NCI-H2196 (cell line): Measurements from ENCODE around the gene CLIP1.
"Not testable (repeated sequence)": the region's sequence is repeated elsewhere in the genome, so short reads cannot be mapped to it uniquely, and the experiment has no call there.

Source experiments
- DNase-seq: peaks from one replicate; lab custom pipeline; 2025; ENCODE audit not compliant: unreplicated experiment; lab: John Stamatoyannopoulos, UW

CLIP1 gene

GRCh38 chr12:122265476-122265875 lies 157.0 kb downstream of the CLIP1 start:
- DNase-seq: no peak

DNA sequence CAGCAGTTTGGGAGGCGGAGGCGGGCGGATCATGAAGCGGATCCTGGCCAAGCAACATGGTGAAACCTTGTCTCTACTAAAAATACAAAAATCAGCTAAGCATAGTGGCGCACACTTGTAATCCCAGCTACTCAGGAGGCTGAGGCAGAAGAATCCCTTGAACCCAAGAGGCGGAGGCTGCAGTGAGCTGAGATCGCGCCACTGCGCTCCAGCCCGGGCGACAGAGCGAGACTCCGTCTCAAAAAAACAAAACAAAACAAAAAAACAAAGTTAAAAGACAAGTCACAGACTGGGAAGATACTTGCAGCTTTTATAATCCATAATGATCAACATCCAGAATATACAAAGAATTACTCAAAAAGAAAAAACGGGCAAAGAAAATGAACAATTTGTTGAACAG lies 161.7 kb downstream of the CLIP1 start:
- DNase-seq: not testable (repeated sequence)

- not testable (repeated sequence) for DNase-seq
Observed at GRCh38 chr12:122258939-122259338, 163.5 kb downstream of the CLIP1 start.

- DNase-seq: not testable (repeated sequence)
Observed at GRCh38 chr12:122258462-122258861, 164.0 kb downstream of the CLIP1 start.

- no peak for DNase-seq
Observed at GRCh38 chr12:122250536-122250935, 171.9 kb downstream of the CLIP1 start.

DNA sequence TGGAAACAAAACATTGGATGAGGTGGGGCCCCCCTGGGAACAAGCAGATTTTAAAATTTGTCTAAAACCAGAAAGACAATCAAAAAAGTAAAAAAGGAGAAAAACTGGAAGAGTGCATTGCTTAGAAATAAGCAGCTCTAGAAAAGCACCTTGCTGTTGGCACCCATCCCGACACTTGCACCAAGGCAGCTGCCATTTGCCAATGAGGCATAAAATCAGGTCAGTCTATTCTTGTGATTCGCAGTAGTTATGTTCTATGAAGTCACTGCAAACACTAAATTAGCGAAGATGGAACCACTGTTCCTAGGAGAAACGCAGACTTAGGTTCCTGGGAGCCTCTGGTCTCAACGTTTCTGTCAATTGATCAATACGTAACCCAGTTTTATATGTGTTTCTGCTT lies 172.4 kb downstream of the CLIP1 start:
- DNase-seq: peak; percentile 40

- DNase-seq: no peak
Observed at GRCh38 chr12:122245553-122245952, 176.9 kb downstream of the CLIP1 start.

DNA sequence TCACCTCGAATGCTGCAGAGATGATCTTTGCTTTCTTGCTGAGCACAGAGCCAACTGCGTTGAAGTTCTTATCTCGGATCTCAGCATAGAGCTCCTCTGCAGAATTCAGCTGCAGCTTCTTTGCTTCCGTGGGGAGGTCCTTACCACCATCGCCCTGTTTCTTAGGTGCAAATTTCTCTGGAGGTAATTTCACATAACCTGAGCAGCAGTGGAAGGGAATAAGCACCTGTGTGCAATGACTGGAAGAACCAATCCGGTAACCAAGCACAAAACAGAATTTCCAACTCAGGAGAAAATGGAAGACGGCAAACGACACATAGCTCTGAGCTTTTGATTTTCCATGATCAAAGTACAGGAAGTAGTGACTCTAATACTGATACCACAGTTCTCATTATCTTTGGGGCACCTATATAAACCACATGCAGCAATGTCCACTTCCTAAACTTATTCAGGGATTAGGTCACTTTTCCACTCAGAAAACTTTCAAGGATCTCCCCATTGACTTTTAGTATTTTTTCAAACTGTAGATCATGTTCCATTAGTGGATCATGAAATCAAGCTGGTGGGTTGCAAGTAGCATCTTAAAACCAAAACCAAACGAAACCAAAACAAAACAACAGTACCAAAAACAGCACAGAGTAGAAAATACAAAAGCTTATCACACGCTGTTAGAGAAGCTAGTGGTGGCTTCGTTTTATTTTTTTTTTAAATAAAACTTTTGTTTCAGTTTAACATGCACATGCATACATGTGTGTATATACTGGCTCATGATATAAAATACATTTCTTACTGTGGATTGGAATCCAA lies 177.7 kb downstream of the CLIP1 start:
- no peak for DNase-seq

GRCh38 chr12:122243965-122244364 lies 178.5 kb downstream of the CLIP1 start:
- no peak for DNase-seq

DNA sequence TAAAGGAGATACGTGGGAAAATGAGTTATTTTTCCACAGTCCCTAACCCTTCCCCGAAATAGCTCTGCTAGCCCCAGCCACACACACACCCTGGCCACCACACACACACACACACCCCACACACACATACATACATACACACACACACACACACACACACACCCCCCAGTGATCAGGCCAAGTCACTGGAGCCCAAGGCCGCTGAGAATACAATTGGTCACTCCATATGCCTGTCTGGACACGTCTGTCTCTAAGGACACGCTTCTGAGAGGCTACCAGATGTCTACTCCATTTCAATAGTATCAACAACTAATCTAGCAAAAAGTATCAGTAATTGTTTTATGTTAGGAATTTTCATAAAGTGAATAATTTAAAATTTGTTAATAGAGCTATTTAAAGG lies 183.6 kb downstream of the CLIP1 start:
- peak; percentile 18 for DNase-seq

DNA sequence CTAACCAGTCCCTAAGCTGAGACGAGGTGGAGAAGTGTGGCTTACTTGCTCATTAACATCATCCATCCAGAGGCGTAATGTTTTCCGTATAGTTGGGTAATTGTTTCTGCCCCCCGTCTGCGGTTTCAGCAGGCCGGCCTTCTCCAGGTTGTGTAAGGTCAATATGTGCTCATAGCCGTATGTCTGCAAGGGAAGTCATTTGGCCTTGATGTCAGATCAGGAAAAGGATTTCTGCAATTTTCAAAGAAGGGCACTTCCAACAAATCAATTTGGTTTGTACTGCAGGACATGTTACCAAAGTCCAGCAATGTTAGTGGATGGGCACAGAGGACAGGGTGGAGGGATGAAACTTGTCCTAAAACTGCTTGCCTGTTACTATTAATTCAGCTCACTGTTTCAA lies 186.7 kb downstream of the CLIP1 start:
- no peak for DNase-seq

DNA sequence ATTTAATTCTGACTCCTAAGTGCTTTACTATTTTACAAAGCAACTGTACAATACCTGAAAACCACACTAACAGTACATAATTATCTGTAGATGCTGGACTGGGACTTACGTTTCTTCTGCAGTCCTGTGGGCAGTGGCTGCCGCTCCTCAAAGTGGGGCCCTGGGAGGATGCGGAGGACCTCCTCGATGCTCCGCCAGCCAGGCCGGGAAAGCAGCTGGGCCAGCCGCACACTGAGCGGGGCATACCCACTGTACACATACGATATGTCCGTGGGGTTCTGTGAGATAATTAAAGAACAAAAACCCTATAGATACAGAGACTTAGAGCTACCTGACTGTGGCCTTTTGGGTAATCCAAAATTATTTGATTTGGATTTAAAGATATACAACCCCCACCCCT lies 189.8 kb downstream of the CLIP1 start:
- no peak for DNase-seq

GRCh38 chr12:122230798-122231197 lies 191.7 kb downstream of the CLIP1 start:
- no peak for DNase-seq

DNA sequence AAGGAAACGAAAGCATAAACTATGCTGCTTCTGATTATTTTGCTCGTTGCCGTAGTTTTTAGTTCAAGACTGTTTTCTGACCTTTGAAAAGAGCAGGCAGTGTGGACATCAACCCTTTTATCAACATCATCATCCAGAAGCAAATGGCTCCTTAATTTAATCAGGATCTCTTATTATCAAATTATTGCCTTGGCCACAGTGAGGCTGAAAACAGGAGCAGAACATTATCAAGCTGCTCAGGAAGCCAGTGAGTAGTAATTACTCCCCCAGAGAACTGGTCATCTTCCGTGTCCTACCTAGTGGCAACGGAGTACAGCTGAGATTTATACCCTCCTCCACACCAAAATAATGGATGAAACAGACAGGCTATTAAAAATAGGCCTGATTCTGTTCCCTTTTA lies 194.4 kb downstream of the CLIP1 start:
- DNase-seq: no peak

DNA sequence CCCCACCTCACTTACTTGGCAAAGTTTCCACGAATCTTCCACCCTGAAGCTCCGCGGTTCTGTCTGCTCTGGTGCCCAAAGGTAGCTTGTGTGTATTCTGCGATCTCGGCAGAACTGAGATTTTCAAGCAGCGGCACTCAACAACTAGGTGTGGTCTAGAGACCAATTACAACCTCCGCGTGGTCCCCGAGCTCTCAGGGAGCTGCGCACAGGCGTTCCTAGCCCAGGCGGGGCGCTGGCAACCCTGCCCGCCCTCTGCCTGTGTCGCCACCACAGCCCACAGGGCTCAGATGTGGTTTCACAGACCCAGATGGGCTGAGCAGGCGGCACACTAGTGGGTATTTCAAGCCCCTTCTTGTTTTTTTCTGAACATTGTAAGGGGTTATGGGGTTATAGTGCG lies 195.1 kb downstream of the CLIP1 start:
- DNase-seq: no peak

DNA sequence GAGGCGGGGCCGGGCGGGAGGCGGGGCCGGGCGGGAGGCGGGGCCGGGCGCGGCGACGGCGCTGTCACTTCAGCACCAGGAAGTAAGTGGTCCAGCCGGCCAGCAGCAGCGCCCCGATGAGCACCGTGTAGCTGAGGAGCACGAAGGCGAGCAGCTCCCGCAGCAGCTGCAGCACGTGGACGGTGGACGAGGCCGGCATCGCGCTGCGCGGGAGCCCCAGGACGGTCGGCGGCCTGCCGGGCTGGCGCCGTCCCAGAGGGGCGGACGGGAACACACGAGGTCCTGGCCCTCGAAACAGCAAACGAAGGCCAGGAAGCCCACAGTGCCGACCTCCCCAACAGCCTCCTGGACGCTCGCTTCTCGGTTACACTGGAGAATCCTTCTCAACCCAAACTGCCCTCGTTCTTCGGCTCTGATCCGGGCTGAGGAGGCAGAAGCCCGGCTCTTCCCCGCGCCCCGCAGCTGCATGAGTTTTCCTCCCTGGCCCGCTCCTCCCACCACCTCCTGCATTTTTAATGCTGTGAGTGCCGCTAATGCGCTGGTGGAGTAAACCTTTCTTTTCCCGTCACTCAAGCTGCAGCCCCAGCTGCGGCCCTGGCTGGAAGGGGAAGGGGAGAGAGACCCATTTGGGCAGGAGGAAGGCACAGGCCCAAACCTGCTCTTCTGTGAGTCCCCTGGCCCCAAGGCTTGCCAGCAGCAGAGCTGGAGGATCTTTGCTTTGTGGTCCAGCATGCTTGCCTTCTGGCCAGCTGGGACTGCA lies 195.9 kb downstream of the CLIP1 start:
- DNase-seq: no peak

GRCh38 chr12:122225683-122226365 lies 196.6 kb downstream of the CLIP1 start, which contains the start of gene DIABLO:
Gene DIABLO, minus strand, starts transcription at chr12:122226052. Its CDS starts 38 bp downstream, at chr12:122226014.
- peak; percentile 99 for DNase-seq
